Lung microvascular endothelial cell (primary cell): ENCODE measurements around the gene DTD2. TPM values are rescaled to one million over a fixed set of nuclear protein-coding genes. Genes with fewer than 3 reads are reported as not detected.

Experiments used
- DNase-seq, 2 donors: peaks; one replicate each; pipeline versions ENCODE4 v3.0.0 to v3.0.0-alpha.2; 2010; ENCODE audit warnings: low read depth in 2 of 2
- total RNA-seq: library from RNA; depleted of rRNA; stranded (reverse); fragments of >200 nt; gene quantifications from 2 replicates; pipeline ENCODE4 v1.2.1, GENCODE V29; 2014

DTD2 gene
- total RNA-seq, 1 donor from 2014 or later, result 19.8 TPM

- DNase-seq, result no peak
Measured at GRCh38 chr14:31405599-31406232, 51.6 kb downstream of the DTD2 start.

- DNase-seq, result no peak
Measured at GRCh38 chr14:31405106-31405505, 52.2 kb downstream of the DTD2 start.

- no peak for DNase-seq
Measured at GRCh38 chr14:31403707-31404106, 53.6 kb downstream of the DTD2 start.

GRCh38 chr14:31402764-31403439, 54.4 kb downstream of the DTD2 start:
- no peak for DNase-seq

GRCh38 chr14:31401369-31401932, 55.9 kb downstream of the DTD2 start:
- DNase-seq, result no peak

GRCh38 chr14:31400031-31400638, 57.2 kb downstream of the DTD2 start:
- no peak for DNase-seq

Other genes with a start within 250 kb of the DTD2 start
- gene HECTD1, start 249.7 kb downstream of the DTD2 start, total RNA-seq, result 217 and 301 TPM in 2 replicates
- 24.0 and 33.5 TPM in 2 replicates for gene HEATR5A, start 37.0 kb downstream of the DTD2 start, total RNA-seq
- not detected in 2 replicates for gene GPR33, start 30.5 kb upstream of the DTD2 start, total RNA-seq
- gene NUBPL, start 103.9 kb upstream of the DTD2 start, total RNA-seq, result 2.4 and 3.7 TPM in 2 replicates